ENCODE measurements around the gene KATNBL1. TPM values are rescaled to one million over a fixed set of nuclear protein-coding genes. Genes with fewer than 3 reads are reported as not detected.

KATNBL1 gene
- 35.5 and 49.3 TPM in 2 replicates for total RNA-seq

GRCh38 chr15:34209421-34210282 lies at the start of gene KATNBL1:
Gene KATNBL1 (minus strand): TSS chr15:34210096. CDS start chr15:34163676, 46,420 bp downstream.
- peak within 1 kb of the TSS; percentile 75 for H3K4me3 ChIP-seq (ENCODE audit: low read depth, low read length)
- peak; percentile 96 for TF ChIP-seq CTCF (conservative IDR thresholded peaks at IDR 0.05; ENCODE audit: low read depth, low read length)
- DNase-seq (ENCODE audit: low read depth), result no peak

GRCh38 chr15:34259566-34259965 lies 49.7 kb upstream of the KATNBL1 start:
- no peak for DNase-seq (ENCODE audit: low read depth)

GRCh38 chr15:34258151-34258550 lies 48.3 kb upstream of the KATNBL1 start:
- no peak for DNase-seq (ENCODE audit: low read depth)
- no peak for TF ChIP-seq CTCF (conservative IDR thresholded peaks at IDR 0.05; ENCODE audit: low read depth, low read length)

More at GRCh38 chr15:34259566-34259965, 49.7 kb upstream of the KATNBL1 start:
- no peak for TF ChIP-seq CTCF (conservative IDR thresholded peaks at IDR 0.05; ENCODE audit: low read depth, low read length)
- H3K4me3 ChIP-seq (ENCODE audit: low read depth, low read length), result no peak overlapping the region

GRCh38 chr15:34252545-34252944 lies 42.6 kb upstream of the KATNBL1 start:
- no peak for TF ChIP-seq CTCF (conservative IDR thresholded peaks at IDR 0.05; ENCODE audit: low read depth, low read length)
- no peak overlapping the region for H3K4me3 ChIP-seq (ENCODE audit: low read depth, low read length)

More at GRCh38 chr15:34258151-34258550, 48.3 kb upstream of the KATNBL1 start:
- H3K4me3 ChIP-seq (ENCODE audit: low read depth, low read length), result no peak overlapping the region

GRCh38 chr15:34248190-34248589 lies 38.3 kb upstream of the KATNBL1 start:
- no peak for TF ChIP-seq CTCF (conservative IDR thresholded peaks at IDR 0.05; ENCODE audit: low read depth, low read length)
- no peak for DNase-seq (ENCODE audit: low read depth)
- no peak overlapping the region for H3K4me3 ChIP-seq (ENCODE audit: low read depth, low read length)

More at GRCh38 chr15:34252545-34252944, 42.6 kb upstream of the KATNBL1 start:
- no peak for DNase-seq (ENCODE audit: low read depth)

- no peak overlapping the region for H3K4me3 ChIP-seq (ENCODE audit: low read depth, low read length)
- TF ChIP-seq CTCF (conservative IDR thresholded peaks at IDR 0.05; ENCODE audit: low read depth, low read length), result no peak
- DNase-seq (ENCODE audit: low read depth), result no peak
Observed at GRCh38 chr15:34246276-34246976, 36.5 kb upstream of the KATNBL1 start.

Data from epithelial cell of proximal tubule (primary cell).